Transverse colon (tissue), 4 donors: ENCODE results near the gene APOC3. TPM values are rescaled to one million over a fixed set of nuclear protein-coding genes. Genes with fewer than 3 reads are reported as not detected.

Source experiments
- DNase-seq: peaks from one replicate; pipeline ENCODE4 v3.0.0-alpha.2; 2019
- H3K27ac ChIP-seq, 4 donors: fragments of 200-600 bp; sonication (generic); 2 replicates each; pipeline ENCODE4 v1.5.1; 2016 to 2018; ENCODE audit warnings: inconsistent platforms in 4 of 4
- H3K27me3 ChIP-seq: fragments of 200-600 bp; sonication (generic); 2 replicates; pipeline ENCODE4 v1.5.1; 2017; ENCODE audit warnings: inconsistent platforms
- H3K36me3 ChIP-seq, 4 donors: fragments of 200-600 bp; sonication (generic); 2 replicates each; pipeline ENCODE4 v1.5.1; 2017 to 2019; ENCODE audit warnings: inconsistent platforms in 4 of 4
- H3K4me1 ChIP-seq, 4 donors: fragments of 200-600 bp; sonication (generic); 2 replicates each; pipeline ENCODE4 v1.5.1; 2017 to 2020; ENCODE audit warnings: inconsistent platforms in 4 of 4
- H3K4me3 ChIP-seq, 4 donors: fragments of 200-600 bp; sonication (generic); 1 replicate in 1 of 4; 2 replicates in 3 of 4; pipeline versions ENCODE4 v1.5.1 to v1.6.1; 2017 to 2019; ENCODE audit warnings: inconsistent platforms in 4 of 4
- H3K9me3 ChIP-seq, 2 donors: fragments of 200-600 bp; sonication (generic); 2 replicates each; pipeline ENCODE4 v1.5.1; 2017 to 2019; ENCODE audit warnings: inconsistent platforms in 2 of 2
- CTCF ChIP-seq, 5 experiments: fragments of 200-600 bp in 3 of 5; fragments of 450-650 bp in 2 of 5; sonication (generic) in 3 of 5; IDR thresholded peaks; 1 replicate in 2 of 5; 2 replicates in 3 of 5; pipeline ENCODE4 v1.5.1; 2016 to 2017; ENCODE audit warnings: antibody characterized with exemption in 5 of 5, inconsistent platforms in 3 of 5, mild to moderate bottlenecking in 2 of 5, moderate library complexity in 1 of 5
- EP300 ChIP-seq: sonication (generic); formaldehyde crosslinking; IDR thresholded peaks from one replicate; pipeline ENCODE4 v1.6.1; 2017; ENCODE audit warnings: antibody characterized with exemption, low read depth
- POLR2A ChIP-seq: fragments of 450-650 bp; IDR thresholded peaks from one replicate; pipeline ENCODE4 v1.6.1; 2016; ENCODE audit warnings: antibody characterized with exemption, mild to moderate bottlenecking, moderate library complexity
- POLR2AphosphoS5 ChIP-seq, 3 donors: sonication (generic); formaldehyde crosslinking; IDR thresholded peaks; one replicate each; pipeline ENCODE4 v1.6.1; 2016; ENCODE audit warnings: antibody characterized with exemption in 3 of 3
- WGBS, 2 donors: methylation state at CpG; one replicate each; pipeline ENCODE4 v1.1.5; 2018; ENCODE audit warnings: low coverage in 1 of 2; 5-methylcytosine and 5-hydroxymethylcytosine counted together
- in situ Hi-C, 4 donors: fragments of 200-750 bp; cut with MboI; loops; one replicate each; pipeline versions ENCODE4 v1.15.0 to v1.15.1; 2017; ENCODE audit warnings: low sequenced_read_pairs in 3 of 4, low pct_ligation_motif_present in 1 of 4, low pct_unique_long_range_greater_than_20kb in 1 of 4
- intact Hi-C: fragments of 100-400 bp; cut with DNase I; formaldehyde crosslinking; loops from one replicate; pipeline ENCODE4 v1.15.1; 2023; ENCODE audit warnings: low total_unique reads
- total RNA-seq, 4 donors: library from RNA; depleted of rRNA; stranded (reverse); fragments of >200 nt; gene quantifications; one replicate each; pipeline ENCODE4 v1.1.0, GENCODE V29; 2016

Gene APOC3
- total RNA-seq, 4 donors from 2014 or later: 3.0 to 5.3 TPM; not detected in 2

GRCh38 chr11:116790167-116791001, 39.3 kb upstream of the APOC3 start:
- TF ChIP-seq EP300: no peak
- no peak for TF ChIP-seq POLR2A
- TF ChIP-seq POLR2AphosphoS5 (IDR thresholded peaks at IDR 0.05): no peak
- no peak for TF ChIP-seq CTCF (IDR thresholded peaks at IDR 0.05)
- DNase-seq: no peak
- Histone ChIP-seq H3K4me1 (peaks cover 6 to 27% (median 23%) of the 10 kb centered on the region in 4 donors), H3K27me3 (no peaks in the 10 kb centered on the region), H3K36me3 (peaks cover 0 to 10% (median 1%) of the 10 kb centered on the region in 4 donors), H3K27ac (no peak overlapping the region), H3K4me3 (no peak overlapping the region), H3K9me3 (no peaks in the 10 kb centered on the region)
- WGBS, 2 donors: 94% methylated on average over 39 of the region's 53 CpGs; no CpG with 5 or more reads in 1 of the 2 donors
- in situ Hi-C loops: loop anchor here (10.0 to 25.0 kb wide), 2 partner anchors 314 to 322 kb away; no protein-coding TSS in a partner anchor
- intact Hi-C loops: loop anchor here (5.0 kb wide), 1 partner anchor 42 kb away; no protein-coding TSS in a partner anchor

DNA sequence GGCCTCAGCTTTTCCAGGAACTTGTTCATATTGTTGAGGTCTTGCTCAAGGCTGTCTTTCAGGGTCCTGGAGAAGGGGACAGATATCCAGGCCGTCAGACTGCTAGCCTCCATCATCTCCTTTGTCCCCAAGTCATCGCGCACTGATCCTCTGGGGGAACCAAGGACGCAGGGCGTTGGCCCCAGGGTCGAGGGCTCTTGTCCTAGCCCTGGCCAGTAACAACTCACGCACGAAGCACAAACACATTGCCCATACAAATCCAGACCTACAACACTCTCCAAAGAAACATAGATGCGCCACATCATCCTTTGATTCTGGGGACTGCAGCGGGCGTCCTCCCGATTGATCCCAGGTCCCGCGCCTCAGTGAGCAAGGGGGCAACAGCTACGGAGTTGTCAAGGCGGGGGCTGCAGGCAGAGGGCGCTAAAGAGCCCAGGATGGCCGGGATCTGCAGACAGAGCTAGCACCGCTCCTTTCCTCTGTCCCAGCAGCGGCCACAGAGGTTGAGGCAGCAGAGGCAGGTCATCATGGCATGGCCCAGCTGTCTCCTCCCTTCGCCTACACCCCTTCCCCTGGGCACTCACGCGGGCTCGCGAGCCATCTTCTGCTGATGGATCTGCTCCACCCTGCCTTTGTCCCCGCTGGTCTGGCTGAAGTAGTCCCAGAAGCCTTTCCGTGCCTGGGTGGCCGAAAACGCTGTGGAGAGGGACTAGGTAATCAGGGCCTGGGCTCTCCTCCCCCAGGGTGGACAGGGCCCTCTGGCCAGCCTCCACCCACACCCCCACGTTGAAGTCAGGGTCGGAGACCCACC, 38.5 kb upstream of the APOC3 start:
- H3K4me1 ChIP-seq: peaks cover 6 to 26% (median 23%) of the 10 kb centered on the region in 4 donors
- in situ Hi-C loops: loop anchor here (10.0 to 25.0 kb wide), 2 partner anchors 314 to 321 kb away; no protein-coding TSS in a partner anchor
- H3K4me3 ChIP-seq: no peak overlapping the region
- H3K27ac ChIP-seq: no peak overlapping the region
- peaks cover 0 to 2% (median 0%) of the 10 kb centered on the region in 4 donors for H3K36me3 ChIP-seq
- WGBS, 2 donors: 29% methylated on average over 31 of the region's 31 CpGs; no CpG with 5 or more reads in 1 of the 2 donors
- DNase-seq: peak; percentile 84
- no peaks in the 10 kb centered on the region for H3K27me3 ChIP-seq
- no peak for TF ChIP-seq POLR2A
- TF ChIP-seq CTCF (IDR thresholded peaks at IDR 0.05): peak; percentile 91 to 94 (median 92)
- no peak for TF ChIP-seq EP300
- TF ChIP-seq POLR2AphosphoS5 (IDR thresholded peaks at IDR 0.05): no peak
- no peaks in the 10 kb centered on the region for H3K9me3 ChIP-seq
- intact Hi-C loops: loop anchor here (5.0 kb wide), 1 partner anchor 41 kb away; no protein-coding TSS in a partner anchor

GRCh38 chr11:116791813-116792143, 37.9 kb upstream of the APOC3 start, which contains the start of gene APOA5:
APOA5 (minus strand) TSS chr11:116791879; CDS start chr11:116791860, 19 bp downstream.
- Histone ChIP-seq H3K27ac (no peak within 1 kb of the TSS), H3K4me1 (peaks cover 3 to 21% (median 19%) of the 10 kb centered on the region in 4 donors), H3K27me3 (no peaks in the 10 kb centered on the region), H3K9me3 (no peaks in the 10 kb centered on the region), H3K36me3 (no peaks in the 10 kb centered on the region), H3K4me3 (no peak within 1 kb of the TSS)
- intact Hi-C loops (loop anchor here (5.0 kb wide), 1 partner anchor 41 kb away; no protein-coding TSS in a partner anchor), in situ Hi-C loops (loop anchor here (10.0 to 25.0 kb wide), 2 partner anchors 313 to 321 kb away; no protein-coding TSS in a partner anchor)
- no peak for DNase-seq
- 88% methylated on average over 7 of the region's 7 CpGs; no CpG with 5 or more reads in 1 of the 2 donors for WGBS, 2 donors
- no peak for TF ChIP-seq POLR2A
- TF ChIP-seq POLR2AphosphoS5 (IDR thresholded peaks at IDR 0.05): no peak
- TF ChIP-seq CTCF (IDR thresholded peaks at IDR 0.05): no peak
- TF ChIP-seq EP300: no peak
